ENCODE results near the gene GBP1.

The GBP1 gene

GRCh38 chr1:89005286-89006151 lies 59.5 kb downstream of the GBP1 start:
- no peak overlapping the region for H3K4me3 ChIP-seq (replicated peaks; ENCODE audit: low read depth, low read length)
- TF ChIP-seq CTCF (IDR thresholded peaks at IDR 0.05; ENCODE audit: low read length, missing control alignments) = no peak
- no peak for DNase-seq (ENCODE audit: low read depth)

All from fibroblast of pulmonary artery (primary cell).